Measurements from ENCODE around the gene PTPN14.

PTPN14 gene

GRCh38 chr1:214332946-214333798, 218.2 kb downstream of the PTPN14 start:
- no peak for DNase-seq (ENCODE audit: low read depth, low spot score)

- no peak for DNase-seq (ENCODE audit: low read depth, low spot score)
Observed at GRCh38 chr1:214331827-214332423, 219.5 kb downstream of the PTPN14 start.

GRCh38 chr1:214331180-214331579, 220.2 kb downstream of the PTPN14 start:
- no peak for DNase-seq (ENCODE audit: low read depth, low spot score)

- DNase-seq (ENCODE audit: low read depth, low spot score): no peak
Observed at GRCh38 chr1:214330715-214331114, 220.7 kb downstream of the PTPN14 start.

GRCh38 chr1:214330222-214330621, 221.2 kb downstream of the PTPN14 start:
- DNase-seq (ENCODE audit: low read depth, low spot score): no peak

- DNase-seq (ENCODE audit: low read depth, low spot score): no peak
Observed at GRCh38 chr1:214329470-214330220, 221.8 kb downstream of the PTPN14 start.

GRCh38 chr1:214328770-214329469, 222.5 kb downstream of the PTPN14 start:
- DNase-seq (ENCODE audit: low read depth, low spot score): peak; percentile 32

GRCh38 chr1:214327514-214327913, 223.9 kb downstream of the PTPN14 start:
- no peak for DNase-seq (ENCODE audit: low read depth, low spot score)

GRCh38 chr1:214326406-214326805, 225.0 kb downstream of the PTPN14 start:
- DNase-seq (ENCODE audit: low read depth, low spot score): no peak

- DNase-seq (ENCODE audit: low read depth, low spot score): no peak
Observed at GRCh38 chr1:214324896-214325800, 226.3 kb downstream of the PTPN14 start.

- no peak for DNase-seq (ENCODE audit: low read depth, low spot score)
Observed at GRCh38 chr1:214321705-214322453, 229.5 kb downstream of the PTPN14 start.

GRCh38 chr1:214319938-214320337, 231.5 kb downstream of the PTPN14 start:
- DNase-seq (ENCODE audit: low read depth, low spot score): no peak

GRCh38 chr1:214318956-214319736, 232.3 kb downstream of the PTPN14 start:
- no peak for DNase-seq (ENCODE audit: low read depth, low spot score)

- no peak for DNase-seq (ENCODE audit: low read depth, low spot score)
Observed at GRCh38 chr1:214318356-214318755, 233.0 kb downstream of the PTPN14 start.

- no peak for DNase-seq (ENCODE audit: low read depth, low spot score)
Observed at GRCh38 chr1:214317734-214318133, 233.7 kb downstream of the PTPN14 start.

GRCh38 chr1:214317300-214317699, 234.1 kb downstream of the PTPN14 start:
- DNase-seq (ENCODE audit: low read depth, low spot score): no peak

- no peak for DNase-seq (ENCODE audit: low read depth, low spot score)
Observed at GRCh38 chr1:214316593-214316992, 234.8 kb downstream of the PTPN14 start.

- DNase-seq (ENCODE audit: low read depth, low spot score): no peak
Observed at GRCh38 chr1:214314178-214314843, 237.1 kb downstream of the PTPN14 start.
